ENCODE data around the gene ZNF502.

DNA sequence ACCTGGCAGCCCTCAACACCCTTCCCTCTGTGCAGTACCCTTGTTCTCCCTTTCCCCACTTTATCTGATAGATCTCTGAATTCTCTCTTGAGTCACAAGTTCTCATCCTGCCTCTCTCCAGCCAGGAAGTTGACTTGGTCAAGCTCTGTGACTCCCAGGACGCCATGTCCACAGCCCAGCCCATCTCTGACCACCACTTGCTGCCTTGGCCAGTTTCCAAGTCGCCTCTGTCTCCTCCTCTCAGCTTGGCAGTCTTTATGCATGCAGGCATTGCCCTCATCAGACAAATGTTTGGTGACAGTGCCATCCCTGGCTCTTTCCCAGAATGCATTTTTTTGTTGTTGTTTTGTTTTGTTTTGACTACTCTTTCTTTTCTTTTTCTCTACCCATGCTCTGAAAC lies 38.2 kb upstream of the ZNF502 start:
- TF ChIP-seq POLR2A (IDR thresholded peaks at IDR 0.05), result no peak
- TF ChIP-seq, protein P1, sequence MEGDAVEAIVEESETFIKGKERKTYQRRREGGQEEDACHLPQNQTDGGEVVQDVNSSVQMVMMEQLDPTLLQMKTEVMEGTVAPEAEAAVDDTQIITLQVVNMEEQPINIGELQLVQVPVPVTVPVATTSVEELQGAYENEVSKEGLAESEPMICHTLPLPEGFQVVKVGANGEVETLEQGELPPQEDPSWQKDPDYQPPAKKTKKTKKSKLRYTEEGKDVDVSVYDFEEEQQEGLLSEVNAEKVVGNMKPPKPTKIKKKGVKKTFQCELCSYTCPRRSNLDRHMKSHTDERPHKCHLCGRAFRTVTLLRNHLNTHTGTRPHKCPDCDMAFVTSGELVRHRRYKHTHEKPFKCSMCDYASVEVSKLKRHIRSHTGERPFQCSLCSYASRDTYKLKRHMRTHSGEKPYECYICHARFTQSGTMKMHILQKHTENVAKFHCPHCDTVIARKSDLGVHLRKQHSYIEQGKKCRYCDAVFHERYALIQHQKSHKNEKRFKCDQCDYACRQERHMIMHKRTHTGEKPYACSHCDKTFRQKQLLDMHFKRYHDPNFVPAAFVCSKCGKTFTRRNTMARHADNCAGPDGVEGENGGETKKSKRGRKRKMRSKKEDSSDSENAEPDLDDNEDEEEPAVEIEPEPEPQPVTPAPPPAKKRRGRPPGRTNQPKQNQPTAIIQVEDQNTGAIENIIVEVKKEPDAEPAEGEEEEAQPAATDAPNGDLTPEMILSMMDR (IDR thresholded peaks at IDR 0.05), result no peak
